GM08714 (cell line): ENCODE results near the gene PARP14.
"Not testable (repeated sequence)": the region's sequence is repeated elsewhere in the genome, so short reads cannot be mapped to it uniquely, and the experiment has no call there.

Experiments
- H3K4me3 ChIP-seq: fragments of 200-500 bp; sonication (Bioruptor generic); 2 replicates; pipeline ENCODE4 v1.5.1; 2014; ENCODE audit warnings: mild to moderate bottlenecking, low read length, inconsistent platforms
- ZNF274 ChIP-seq: IDR thresholded peaks from 2 replicates; pipeline ENCODE4 v1.6.1; 2012; ENCODE audit warnings: mild to moderate bottlenecking, low read depth, low read length

PARP14 gene

GRCh38 chr3:122689587-122689986 lies 8.9 kb downstream of the PARP14 start:
- TF ChIP-seq ZNF274, result no peak
- no peak overlapping the region for H3K4me3 ChIP-seq

GRCh38 chr3:122690096-122690495 lies 9.5 kb downstream of the PARP14 start:
- TF ChIP-seq ZNF274, result no peak

GRCh38 chr3:122691195-122691594 lies 10.6 kb downstream of the PARP14 start:
- no peak for TF ChIP-seq ZNF274
- H3K4me3 ChIP-seq, result no peak overlapping the region

More at GRCh38 chr3:122690096-122690495, 9.5 kb downstream of the PARP14 start:
- no peak overlapping the region for H3K4me3 ChIP-seq

GRCh38 chr3:122692674-122693073 lies 12.0 kb downstream of the PARP14 start:
- H3K4me3 ChIP-seq, result no peak overlapping the region
- TF ChIP-seq ZNF274, result no peak

- no peak overlapping the region; the same call in 1 of the 2 replicates for H3K4me3 ChIP-seq
- TF ChIP-seq ZNF274, result no peak
Measured at GRCh38 chr3:122694966-122695365, 14.3 kb downstream of the PARP14 start.

DNA sequence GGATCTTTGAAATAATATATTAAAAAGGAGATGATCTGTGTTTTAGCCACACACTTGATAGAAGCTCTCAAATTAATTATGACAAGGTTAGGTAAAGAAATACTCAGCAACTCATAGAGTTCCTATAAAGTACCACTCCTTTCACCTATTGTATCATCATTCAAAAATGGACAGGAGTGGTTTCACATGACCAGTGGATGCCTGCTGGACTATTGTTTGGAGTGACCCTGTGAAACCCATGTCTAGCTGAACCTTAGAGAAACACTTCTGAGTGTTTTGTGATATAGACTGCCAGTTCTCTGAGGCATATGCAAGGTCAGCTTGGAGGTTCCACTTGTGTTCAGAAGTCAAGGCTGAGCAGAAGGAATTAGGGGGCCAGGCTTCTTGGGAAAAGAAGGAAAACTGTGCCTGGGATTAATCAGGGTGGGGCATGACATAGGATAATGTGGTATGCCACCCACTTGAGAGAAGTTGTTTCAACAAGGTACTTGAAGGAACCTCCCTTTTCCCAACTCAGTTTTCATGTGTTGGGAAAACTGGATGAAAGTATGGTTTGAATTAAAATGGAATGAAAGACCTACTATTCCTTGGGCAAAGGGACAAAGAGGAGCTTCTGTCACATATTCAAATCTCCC lies 15.4 kb downstream of the PARP14 start:
- no peak overlapping the region for H3K4me3 ChIP-seq
- no peak for TF ChIP-seq ZNF274

- peak overlapping the region; percentile 40; the same call in 1 of the 2 replicates for H3K4me3 ChIP-seq
Measured at GRCh38 chr3:122697952-122698620, 17.4 kb downstream of the PARP14 start.

DNA sequence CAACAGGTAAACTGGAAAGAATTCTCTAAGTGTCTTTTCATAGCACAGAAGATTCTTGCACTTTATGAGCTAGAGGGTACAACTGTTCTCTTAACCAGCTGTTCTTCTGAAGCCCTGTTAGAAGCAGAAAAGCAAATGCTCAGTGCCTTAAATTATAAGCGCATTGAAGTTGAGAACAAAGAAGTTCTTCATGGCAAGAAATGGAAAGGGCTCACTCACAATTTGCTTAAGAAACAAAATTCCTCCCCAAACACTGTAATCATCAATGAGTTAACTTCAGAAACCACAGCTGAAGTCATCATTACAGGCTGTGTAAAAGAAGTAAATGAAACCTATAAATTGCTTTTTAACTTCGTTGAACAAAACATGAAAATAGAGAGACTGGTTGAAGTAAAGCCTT lies 19.6 kb downstream of the PARP14 start:
- H3K4me3 ChIP-seq, result no peak overlapping the region
- TF ChIP-seq ZNF274, result no peak

More at GRCh38 chr3:122697952-122698620, 17.4 kb downstream of the PARP14 start:
- TF ChIP-seq ZNF274, result no peak

- H3K4me3 ChIP-seq, result no peak overlapping the region
- no peak for TF ChIP-seq ZNF274
Measured at GRCh38 chr3:122705379-122705778, 24.7 kb downstream of the PARP14 start.

DNA sequence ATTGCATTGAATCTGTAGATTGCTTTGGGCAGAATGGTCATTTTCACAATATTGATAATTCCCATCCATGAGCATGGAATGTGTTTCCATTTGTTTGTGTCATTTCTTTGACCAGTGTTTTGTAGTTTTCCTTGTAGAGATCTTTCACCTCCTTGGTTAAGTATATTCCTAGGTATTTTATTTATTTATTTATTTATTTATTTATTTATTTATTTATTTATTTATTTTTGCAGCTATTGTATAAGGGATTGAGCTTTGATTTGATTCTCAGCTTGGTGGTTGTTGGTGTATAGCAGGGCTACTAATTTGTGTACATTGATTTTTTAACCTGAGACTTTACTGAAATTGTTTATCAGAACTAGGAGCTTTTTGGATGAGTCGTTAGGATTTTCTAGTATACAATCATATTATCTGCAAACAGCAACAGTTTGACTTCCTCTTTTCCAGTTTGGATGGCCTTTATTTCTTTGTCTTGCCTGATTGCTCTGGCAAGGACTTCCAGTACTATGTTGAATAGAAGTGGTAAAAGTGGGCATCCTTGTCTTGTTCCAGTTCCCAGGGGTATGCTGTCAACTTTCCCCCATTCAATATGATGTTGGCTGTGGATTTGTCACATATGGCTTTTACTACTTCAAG lies 30.1 kb downstream of the PARP14 start:
- not testable (repeated sequence) for H3K4me3 ChIP-seq

DNA sequence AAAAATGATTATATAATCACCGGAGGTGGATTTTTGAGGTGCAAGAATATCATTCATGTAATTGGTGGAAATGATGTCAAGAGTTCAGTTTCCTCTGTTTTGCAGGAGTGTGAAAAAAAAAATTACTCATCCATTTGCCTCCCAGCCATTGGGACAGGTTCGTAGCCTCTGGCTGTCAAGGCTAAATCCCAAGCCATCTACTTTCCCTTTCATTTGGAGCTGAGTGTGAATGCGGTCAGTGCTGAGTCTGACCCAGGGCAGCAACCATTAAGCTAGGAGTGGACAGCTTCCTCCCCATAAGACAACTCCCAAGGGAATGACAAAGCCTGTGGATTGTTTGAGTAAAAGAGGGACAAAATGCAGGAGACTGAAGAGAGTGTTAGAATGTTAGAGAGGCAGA lies 33.6 kb downstream of the PARP14 start:
- TF ChIP-seq ZNF274, result no peak
- H3K4me3 ChIP-seq, result no peak overlapping the region

GRCh38 chr3:122716667-122717066 lies 36.0 kb downstream of the PARP14 start:
- H3K4me3 ChIP-seq, result no peak overlapping the region
- TF ChIP-seq ZNF274, result no peak

DNA sequence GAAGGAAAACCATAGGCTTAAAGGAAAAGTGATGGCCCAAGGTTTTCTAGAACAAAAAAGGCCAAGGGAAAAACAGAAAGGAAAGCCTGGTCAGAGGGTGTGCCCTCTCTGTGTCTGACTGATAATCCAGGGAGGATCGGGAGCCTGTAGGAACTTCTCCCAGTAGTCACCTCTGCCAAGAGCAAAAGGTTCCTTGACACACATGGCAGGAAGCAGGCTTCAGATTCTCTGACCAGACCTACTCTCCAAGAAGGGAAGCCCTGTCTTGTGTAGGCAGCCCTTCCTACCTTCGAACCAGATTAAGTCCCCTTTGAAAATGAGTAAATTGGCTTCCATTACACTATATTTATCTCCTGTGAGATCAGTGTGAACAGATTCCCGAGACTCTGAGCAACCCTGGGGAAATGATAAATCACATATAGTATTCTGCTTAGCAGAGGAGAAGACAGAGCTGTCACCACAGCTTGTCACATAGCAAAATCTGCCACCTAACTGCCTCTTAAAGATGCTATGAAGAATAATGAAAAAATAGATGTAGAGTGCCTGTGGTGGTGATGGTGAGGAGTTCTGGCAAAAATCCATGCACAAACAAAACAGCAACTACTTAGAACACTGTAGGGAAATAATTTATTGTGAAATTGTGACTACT lies 38.8 kb downstream of the PARP14 start:
- no peak for TF ChIP-seq ZNF274

GRCh38 chr3:122725106-122725505 lies 44.5 kb downstream of the PARP14 start:
- no peak for TF ChIP-seq ZNF274
- H3K4me3 ChIP-seq, result no peak overlapping the region

More for the DNA sequence above, 38.8 kb downstream of the PARP14 start:
- H3K4me3 ChIP-seq, result no peak overlapping the region

DNA sequence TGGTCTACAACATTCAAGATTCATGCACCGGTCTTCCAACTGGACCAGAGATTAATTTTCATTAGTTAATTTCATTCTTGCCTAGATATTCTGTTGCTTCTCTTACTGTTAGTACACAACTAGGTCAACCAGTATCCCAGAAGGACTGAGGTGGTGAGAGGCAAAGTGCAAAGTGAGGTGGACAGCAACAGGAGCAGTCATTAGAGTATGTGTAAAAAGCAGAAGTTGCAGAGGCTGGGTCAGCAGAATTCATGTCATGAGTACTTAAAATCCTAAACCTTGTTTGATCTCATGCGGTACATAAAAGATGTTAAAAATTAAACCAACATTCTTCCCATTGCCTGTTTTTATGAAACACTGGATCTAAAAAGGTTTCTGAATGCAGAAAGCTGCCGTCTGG lies 46.7 kb downstream of the PARP14 start:
- TF ChIP-seq ZNF274, result no peak
- no peak overlapping the region for H3K4me3 ChIP-seq
